Measurements from ENCODE around the gene BACH2.

Gene BACH2

DNA sequence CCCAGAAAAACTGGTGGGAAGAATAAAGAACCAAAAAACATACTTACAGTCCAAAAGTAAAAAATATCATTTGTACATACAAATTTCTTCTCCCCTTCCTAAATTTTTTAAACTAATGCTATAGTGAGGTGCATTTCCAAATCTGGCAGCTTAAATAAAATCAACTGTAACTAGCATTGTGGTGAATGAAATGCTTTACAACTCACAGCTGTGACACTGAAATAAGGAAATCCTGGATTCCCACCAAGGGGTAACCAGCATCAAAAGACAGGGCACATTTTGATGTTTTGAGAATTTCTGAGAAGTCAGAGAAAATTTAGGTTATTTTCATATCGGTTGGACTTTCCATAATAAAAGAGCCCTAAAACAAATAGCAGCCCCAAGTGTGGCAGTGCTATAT, 27.3 kb downstream of the BACH2 start:
- H3K9ac ChIP-seq (ENCODE audit: low read length) = peak overlapping the region; percentile 32
- H3K27me3 ChIP-seq (ENCODE audit: low read length) = no peaks in the 10 kb centered on the region
- TF ChIP-seq, protein P1, sequence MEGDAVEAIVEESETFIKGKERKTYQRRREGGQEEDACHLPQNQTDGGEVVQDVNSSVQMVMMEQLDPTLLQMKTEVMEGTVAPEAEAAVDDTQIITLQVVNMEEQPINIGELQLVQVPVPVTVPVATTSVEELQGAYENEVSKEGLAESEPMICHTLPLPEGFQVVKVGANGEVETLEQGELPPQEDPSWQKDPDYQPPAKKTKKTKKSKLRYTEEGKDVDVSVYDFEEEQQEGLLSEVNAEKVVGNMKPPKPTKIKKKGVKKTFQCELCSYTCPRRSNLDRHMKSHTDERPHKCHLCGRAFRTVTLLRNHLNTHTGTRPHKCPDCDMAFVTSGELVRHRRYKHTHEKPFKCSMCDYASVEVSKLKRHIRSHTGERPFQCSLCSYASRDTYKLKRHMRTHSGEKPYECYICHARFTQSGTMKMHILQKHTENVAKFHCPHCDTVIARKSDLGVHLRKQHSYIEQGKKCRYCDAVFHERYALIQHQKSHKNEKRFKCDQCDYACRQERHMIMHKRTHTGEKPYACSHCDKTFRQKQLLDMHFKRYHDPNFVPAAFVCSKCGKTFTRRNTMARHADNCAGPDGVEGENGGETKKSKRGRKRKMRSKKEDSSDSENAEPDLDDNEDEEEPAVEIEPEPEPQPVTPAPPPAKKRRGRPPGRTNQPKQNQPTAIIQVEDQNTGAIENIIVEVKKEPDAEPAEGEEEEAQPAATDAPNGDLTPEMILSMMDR (IDR thresholded peaks at IDR 0.05; ENCODE audit: insufficient read depth, low read length, poor library complexity, severe bottlenecking) = no peak
- TF ChIP-seq EZH2phosphoT487 (conservative IDR thresholded peaks at IDR 0.05; ENCODE audit: low read length) = no peak
- H3K4me2 ChIP-seq (ENCODE audit: low read depth, low read length, poor library complexity, severe bottlenecking) = peak overlapping the region; percentile 54
- peaks cover 22% of the 10 kb centered on the region for H3K79me2 ChIP-seq (ENCODE audit: insufficient read depth, low read length)
- no peak overlapping the region for H3K4me3 ChIP-seq (ENCODE audit: insufficient read depth, low read length, poor library complexity, severe bottlenecking)
- peaks cover 7% of the 10 kb centered on the region; the same call in 1 of the 2 replicates for H3K36me3 ChIP-seq (ENCODE audit: low read length)
- peaks cover 36% of the 10 kb centered on the region for H3F3A ChIP-seq (ENCODE audit: insufficient read depth)
- H3K9me2 ChIP-seq (replicated peaks; ENCODE audit: insufficient read depth, low read length) = no peaks in the 10 kb centered on the region
- H3K27ac ChIP-seq (ENCODE audit: low read depth, low read length) = peak overlapping the region; percentile 42
- no peak overlapping the region for H2AFZ ChIP-seq (ENCODE audit: low read depth, low read length, severe bottlenecking)
- no peaks in the 10 kb centered on the region for H3K9me3 ChIP-seq (ENCODE audit: insufficient read depth, low read length)
- no peaks in the 10 kb centered on the region for H4K20me1 ChIP-seq (ENCODE audit: low read depth, low read length)

DNA sequence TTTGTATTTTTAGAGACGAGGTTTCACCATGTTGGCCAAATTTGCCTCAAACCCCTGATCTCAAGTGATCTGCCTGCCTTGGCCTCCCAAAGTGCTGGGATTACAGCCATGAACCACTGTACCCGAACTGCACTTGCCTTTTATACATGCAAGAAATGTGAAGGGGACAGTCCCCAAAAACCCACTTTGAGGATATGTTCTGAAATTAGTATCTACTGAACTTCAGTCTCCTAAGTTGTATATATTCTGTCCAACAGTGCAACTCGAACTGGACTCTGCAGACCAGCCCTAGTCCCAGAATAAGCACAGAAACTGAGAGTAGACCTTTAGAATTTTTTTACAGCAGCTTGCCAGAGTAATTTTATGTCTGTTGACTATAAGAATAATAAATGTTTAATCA, 28.5 kb downstream of the BACH2 start:
- no peak overlapping the region for H2AFZ ChIP-seq (ENCODE audit: low read depth, low read length, severe bottlenecking)
- no peaks in the 10 kb centered on the region for H4K20me1 ChIP-seq (ENCODE audit: low read depth, low read length)
- H3K9ac ChIP-seq (ENCODE audit: low read length) = no peak overlapping the region
- H3K4me3 ChIP-seq (ENCODE audit: insufficient read depth, low read length, poor library complexity, severe bottlenecking) = no peak overlapping the region
- H3K4me2 ChIP-seq (ENCODE audit: low read depth, low read length, poor library complexity, severe bottlenecking) = peak overlapping the region; percentile 54
- no peaks in the 10 kb centered on the region for H3K9me2 ChIP-seq (replicated peaks; ENCODE audit: insufficient read depth, low read length)
- H3K36me3 ChIP-seq (ENCODE audit: low read length) = peaks cover 17% of the 10 kb centered on the region
- H3K79me2 ChIP-seq (ENCODE audit: insufficient read depth, low read length) = peaks cover 17% of the 10 kb centered on the region
- peaks cover 25% of the 10 kb centered on the region for H3F3A ChIP-seq (ENCODE audit: insufficient read depth)
- no peaks in the 10 kb centered on the region for H3K27me3 ChIP-seq (ENCODE audit: low read length)
- no peaks in the 10 kb centered on the region for H3K9me3 ChIP-seq (ENCODE audit: insufficient read depth, low read length)
- H3K27ac ChIP-seq (ENCODE audit: low read depth, low read length) = peak overlapping the region; percentile 42; the same call in 1 of the 2 replicates
- no peak for TF ChIP-seq EZH2phosphoT487 (conservative IDR thresholded peaks at IDR 0.05; ENCODE audit: low read length)
- TF ChIP-seq, protein P1 (IDR thresholded peaks at IDR 0.05; ENCODE audit: insufficient read depth, low read length, poor library complexity, severe bottlenecking) = no peak

DNA sequence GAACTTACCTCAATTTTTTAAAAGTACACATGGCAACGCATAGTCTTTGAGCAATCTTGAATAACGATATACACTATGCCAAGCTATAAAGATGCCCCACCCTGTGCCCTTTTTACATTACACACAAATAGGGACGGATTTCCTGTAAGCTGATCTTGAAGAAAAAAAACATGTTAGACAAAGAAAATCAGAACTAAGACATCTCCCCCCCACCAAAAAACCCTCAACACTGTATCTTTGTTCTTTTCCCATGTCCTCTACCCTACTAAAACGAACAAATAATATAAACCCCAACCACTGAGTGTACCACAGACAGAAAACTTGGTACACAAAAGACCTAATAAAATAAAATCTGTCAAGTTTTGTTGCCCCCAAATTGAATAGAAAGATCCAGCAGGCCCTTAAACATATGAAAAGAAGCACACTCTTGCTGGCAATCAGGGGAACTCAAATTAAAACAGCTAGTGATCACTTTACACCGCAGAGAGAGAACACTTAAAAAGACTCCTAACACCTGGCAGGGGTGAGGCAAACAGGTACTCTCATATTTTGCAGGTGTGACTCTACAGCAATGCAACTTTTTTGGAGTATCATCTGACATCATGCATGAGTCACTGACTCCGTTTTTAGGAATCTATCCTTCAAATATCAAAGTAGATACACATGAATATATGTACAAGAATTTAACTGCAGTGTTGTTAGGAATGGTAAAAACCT, 29.6 kb downstream of the BACH2 start:
- Histone ChIP-seq H3K9ac (ENCODE audit: low read length) (no peak overlapping the region), H2AFZ (ENCODE audit: low read depth, low read length, severe bottlenecking) (no peak overlapping the region), H3K27me3 (ENCODE audit: low read length) (no peaks in the 10 kb centered on the region), H3K9me2 (replicated peaks; ENCODE audit: insufficient read depth, low read length) (no peaks in the 10 kb centered on the region), H3K36me3 (ENCODE audit: low read length) (peaks cover 20% of the 10 kb centered on the region), H3K4me2 (ENCODE audit: low read depth, low read length, poor library complexity, severe bottlenecking) (peak overlapping the region; percentile 54), H3K9me3 (ENCODE audit: insufficient read depth, low read length) (no peaks in the 10 kb centered on the region), H3K4me3 (ENCODE audit: insufficient read depth, low read length, poor library complexity, severe bottlenecking) (peak overlapping the region; percentile 24), H3K79me2 (ENCODE audit: insufficient read depth, low read length) (peaks cover 17% of the 10 kb centered on the region), H3F3A (ENCODE audit: insufficient read depth) (peaks cover 15% of the 10 kb centered on the region), H4K20me1 (ENCODE audit: low read depth, low read length) (no peaks in the 10 kb centered on the region), H3K27ac (ENCODE audit: low read depth, low read length) (peak overlapping the region; percentile 55)
- TF ChIP-seq, protein P1 (IDR thresholded peaks at IDR 0.05; ENCODE audit: insufficient read depth, low read length, poor library complexity, severe bottlenecking) = no peak
- TF ChIP-seq EZH2phosphoT487 (conservative IDR thresholded peaks at IDR 0.05; ENCODE audit: low read length) = no peak
